NCI-H146 treated with DMSO at 0.1 percent for 48 hours (cell line): ENCODE results near the gene RIPPLY3.
"Not testable (repeated sequence)": the region's sequence is repeated elsewhere in the genome, so short reads cannot be mapped to it uniquely, and the experiment has no call there.

Experiments used
- DNase-seq: peaks from one replicate; lab custom pipeline; 2025; ENCODE audit not compliant: unreplicated experiment; lab: John Stamatoyannopoulos, UW

RIPPLY3 gene

GRCh38 chr21:37005548-37006485 is 685 bp upstream of the RIPPLY3 start:
- DNase-seq = no peak

DNA sequence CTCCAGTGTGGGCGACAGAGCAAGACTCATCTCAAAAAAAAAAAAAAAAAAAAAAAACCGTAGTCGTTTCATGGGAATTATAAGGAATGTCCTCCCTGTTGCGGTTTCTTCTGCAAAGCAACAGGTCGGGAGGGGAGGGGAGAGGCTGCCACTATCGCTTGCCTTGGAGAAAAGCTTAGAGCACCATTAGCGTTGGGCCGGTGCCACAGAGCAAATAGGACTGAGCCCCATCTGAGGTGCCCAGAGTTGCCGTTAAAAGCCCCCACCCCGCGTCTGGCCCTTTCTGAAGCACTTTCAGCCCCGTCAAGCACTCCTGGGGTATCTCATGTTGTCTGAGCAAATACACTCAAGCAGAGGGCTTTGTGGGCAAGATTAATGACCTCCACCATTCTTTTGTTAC is 2.2 kb downstream of the RIPPLY3 start:
- peak; percentile 89 for DNase-seq

- peak; percentile 78 for DNase-seq
Measured at GRCh38 chr21:37009740-37010341, 3.3 kb downstream of the RIPPLY3 start.

- DNase-seq = no peak
Measured at GRCh38 chr21:37017951-37018679, 11.6 kb downstream of the RIPPLY3 start.

GRCh38 chr21:37026499-37026898 is 20.0 kb downstream of the RIPPLY3 start:
- no peak for DNase-seq

DNA sequence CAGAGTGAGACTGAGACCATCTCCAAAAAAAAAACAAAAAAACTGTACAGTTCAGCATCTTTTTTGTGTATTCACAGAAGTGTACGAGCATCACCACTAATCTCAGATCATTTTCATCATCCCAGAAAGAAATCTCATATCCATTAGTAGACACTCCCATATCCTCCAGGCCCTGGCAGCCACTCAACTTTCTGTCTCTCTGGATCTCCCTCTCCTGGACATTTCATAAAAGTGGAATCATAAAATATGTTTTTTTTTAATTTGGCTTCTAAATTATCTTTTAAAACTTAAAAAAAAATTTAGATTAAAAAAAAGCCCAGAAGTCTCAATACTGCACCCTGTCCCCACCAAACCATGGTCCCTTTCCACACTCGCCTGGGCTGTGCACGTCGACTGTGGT is 22.1 kb downstream of the RIPPLY3 start:
- DNase-seq = no peak

GRCh38 chr21:37030864-37031263 is 24.4 kb downstream of the RIPPLY3 start:
- DNase-seq = no peak

DNA sequence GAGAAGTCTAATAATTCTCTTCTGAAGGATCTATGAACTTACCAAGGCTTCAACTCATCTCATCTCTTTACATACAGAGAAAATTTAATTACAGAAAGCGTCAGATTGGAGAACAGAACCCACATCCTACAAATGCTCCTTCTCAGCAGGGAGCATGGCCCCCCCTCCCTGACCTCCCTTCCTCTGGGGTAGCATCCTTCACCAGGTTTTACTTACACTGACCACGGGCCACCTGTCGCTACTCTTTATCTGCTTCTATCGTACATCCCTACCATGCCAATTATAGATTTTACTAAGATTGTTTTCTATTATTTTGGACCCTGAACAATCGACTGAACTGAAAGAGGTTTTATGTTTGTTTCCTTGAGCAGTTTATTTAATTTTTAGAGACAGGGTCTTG is 25.8 kb downstream of the RIPPLY3 start:
- DNase-seq = no peak

DNA sequence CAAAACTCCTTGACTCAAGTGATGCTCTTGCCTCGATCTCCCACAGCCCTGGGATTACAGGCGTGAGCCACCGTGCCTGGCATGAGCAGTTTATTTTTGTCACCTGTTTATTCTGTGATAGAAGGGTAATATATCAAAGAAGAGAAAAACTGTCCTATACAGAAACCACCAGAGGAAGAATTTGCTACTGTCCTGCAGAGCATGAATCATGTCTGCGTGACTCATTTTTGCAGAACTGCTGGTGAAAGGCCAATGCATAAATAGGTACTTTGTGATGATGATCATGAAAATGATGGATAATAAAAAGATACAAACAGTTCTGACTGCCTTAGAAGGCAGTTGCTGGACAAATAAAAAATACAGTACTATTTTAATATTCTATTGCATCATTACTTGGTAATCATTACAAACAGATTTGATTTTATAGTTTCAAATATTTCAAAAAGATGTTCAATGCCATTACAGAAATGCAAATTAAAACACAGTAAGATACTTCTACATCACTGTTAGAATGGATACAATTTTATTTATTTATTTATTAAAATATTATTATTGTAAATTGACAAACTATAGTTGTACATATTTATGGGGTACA is 26.5 kb downstream of the RIPPLY3 start:
- DNase-seq = no peak

- not testable (repeated sequence) for DNase-seq
Measured at GRCh38 chr21:37034394-37034793, 27.9 kb downstream of the RIPPLY3 start.

DNA sequence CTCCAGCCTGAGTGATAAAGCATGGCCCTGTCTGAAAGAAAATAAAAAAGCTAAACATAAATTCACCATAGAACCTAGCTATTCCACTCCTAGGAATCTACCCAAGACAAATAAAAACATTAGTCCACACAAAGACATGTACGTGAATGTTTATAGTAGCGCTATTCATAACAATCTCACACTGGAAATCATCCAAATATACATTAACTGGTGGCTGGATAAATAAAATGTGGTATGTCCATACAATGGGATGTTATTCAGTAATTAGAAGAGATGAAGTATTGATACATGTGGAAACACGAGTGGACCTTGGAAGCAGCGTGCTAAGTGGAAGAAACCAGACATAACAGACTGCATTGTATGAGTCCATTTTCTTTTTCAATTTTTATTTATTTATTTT is 29.7 kb downstream of the RIPPLY3 start:
- DNase-seq = no peak

DNA sequence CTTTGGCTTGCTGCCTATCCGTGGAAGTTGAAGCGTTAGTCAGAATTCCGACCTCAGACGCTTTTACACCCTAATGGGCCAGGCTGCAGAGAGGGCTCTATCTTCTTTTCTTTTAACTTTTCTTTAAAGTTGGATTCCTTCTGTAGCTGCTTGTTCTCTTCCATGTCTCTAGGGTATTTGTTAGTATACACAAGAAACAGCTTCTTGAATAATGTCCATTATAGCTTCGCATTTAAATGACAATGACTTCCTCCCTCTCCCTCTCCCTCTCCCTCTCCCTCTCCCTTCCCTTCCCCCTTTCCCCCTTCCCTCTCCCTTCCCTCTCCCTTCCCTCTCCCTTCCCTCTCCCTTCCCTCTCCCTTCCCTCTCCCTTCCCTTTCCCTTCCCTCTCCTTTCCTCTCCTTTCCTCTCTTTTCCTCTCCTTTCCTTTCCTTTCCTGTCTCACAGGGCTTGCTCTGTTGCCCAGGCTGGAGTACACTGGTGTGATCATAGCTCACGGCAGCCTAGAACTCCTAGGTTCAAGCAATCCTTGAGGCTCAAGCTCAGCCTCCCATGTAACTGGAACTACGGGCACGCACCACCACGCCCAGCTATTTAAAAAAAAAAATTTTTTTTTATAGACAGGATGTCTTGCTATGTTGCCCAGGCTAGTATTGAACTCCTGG is 33.0 kb downstream of the RIPPLY3 start:
- no peak for DNase-seq

DNA sequence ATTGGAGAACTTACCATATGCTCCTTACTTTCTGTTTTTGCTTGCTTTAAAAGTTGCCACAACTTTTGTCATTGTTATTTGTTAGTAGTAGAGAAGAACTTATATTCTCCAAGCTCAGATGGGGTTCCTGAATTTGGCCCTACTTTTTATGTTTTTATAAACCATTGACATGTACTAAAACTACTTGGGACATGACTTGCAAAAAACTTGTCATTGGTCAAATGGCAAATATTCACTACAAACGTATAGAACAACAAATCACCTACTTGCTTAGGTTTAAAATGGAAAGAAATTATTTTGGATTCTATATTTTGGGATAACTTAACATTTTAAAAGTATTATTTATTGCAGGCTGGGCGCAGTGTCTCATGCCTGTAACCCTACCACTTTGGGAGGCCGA is 33.7 kb downstream of the RIPPLY3 start:
- no peak for DNase-seq

- peak; percentile 35 for DNase-seq
Measured at GRCh38 chr21:37041706-37042271, 35.3 kb downstream of the RIPPLY3 start.

DNA sequence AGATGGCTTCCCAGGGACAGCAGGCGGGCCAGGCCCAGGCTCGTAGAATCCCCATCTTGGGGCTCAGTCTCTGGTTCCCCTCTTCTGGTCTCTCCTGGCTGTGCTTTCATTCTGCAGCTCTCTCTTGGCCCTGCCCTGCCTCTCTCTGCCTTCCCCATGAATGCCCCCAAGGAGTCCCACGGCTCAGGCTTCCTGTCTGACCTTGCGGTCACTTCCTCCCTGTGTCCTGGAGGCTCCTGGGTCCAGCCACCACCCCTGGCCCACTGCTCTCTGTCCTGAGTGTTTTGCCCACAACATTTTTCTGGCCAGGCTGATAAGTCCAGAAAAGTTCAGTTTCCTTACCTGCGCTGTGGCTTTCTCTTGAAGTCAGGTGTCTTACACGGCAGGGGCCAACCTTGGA is 37.3 kb downstream of the RIPPLY3 start:
- DNase-seq = no peak

- DNase-seq = no peak
Measured at GRCh38 chr21:37044643-37045042, 38.1 kb downstream of the RIPPLY3 start.

GRCh38 chr21:37045149-37045548 is 38.6 kb downstream of the RIPPLY3 start:
- DNase-seq = no peak

- no peak for DNase-seq
Measured at GRCh38 chr21:37045556-37045955, 39.1 kb downstream of the RIPPLY3 start.

- no peak for DNase-seq
Measured at GRCh38 chr21:37047079-37047478, 40.6 kb downstream of the RIPPLY3 start.

DNA sequence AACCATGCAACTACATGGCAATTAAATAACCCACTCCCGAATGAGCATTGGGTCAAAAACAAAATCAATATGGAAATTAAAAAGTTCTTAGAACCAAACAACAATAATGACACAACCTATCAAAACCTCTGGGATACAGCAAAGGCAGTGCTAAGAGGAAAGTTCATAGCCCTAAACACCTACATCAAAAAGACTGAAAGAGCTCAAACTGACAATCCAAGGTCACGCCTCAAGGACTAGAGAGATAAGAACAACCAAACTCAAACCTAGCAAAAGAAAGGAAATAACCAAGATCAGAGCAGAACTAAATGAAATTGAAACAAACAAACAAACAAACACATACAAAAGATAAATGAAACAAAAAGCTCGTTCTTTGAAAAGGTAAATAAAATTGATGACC is 43.2 kb downstream of the RIPPLY3 start:
- not testable (repeated sequence) for DNase-seq
